KOPT-K1 (cell line): ENCODE data around the gene C14orf93.
"Not testable (repeated sequence)": the region's sequence is repeated elsewhere in the genome, so short reads cannot be mapped to it uniquely, and the experiment has no call there.

ENCODE experiments used
- H3K27ac ChIP-seq: fragments of 200-600 bp; sonication (generic); 2 replicates; pipeline ENCODE4 v1.5.1; 2016; ENCODE audit warnings: antibody characterized with exemption, mild to moderate bottlenecking, low read depth, low read length; ENCODE audit not compliant: poor library complexity, severe bottlenecking
- H3K36me3 ChIP-seq: fragments of 200-600 bp; sonication (generic); 2 replicates; pipeline ENCODE4 v1.5.1; 2017; ENCODE audit warnings: antibody characterized with exemption, mild to moderate bottlenecking, low read length, moderate library complexity; ENCODE audit not compliant: insufficient read depth
- H3K9me3 ChIP-seq: fragments of 200-600 bp; sonication (generic); 2 replicates; pipeline ENCODE4 v1.5.1; 2017; ENCODE audit warnings: antibody characterized with exemption, low read length, mild to moderate bottlenecking; ENCODE audit not compliant: insufficient read depth, poor library complexity, severe bottlenecking

Gene C14orf93

DNA sequence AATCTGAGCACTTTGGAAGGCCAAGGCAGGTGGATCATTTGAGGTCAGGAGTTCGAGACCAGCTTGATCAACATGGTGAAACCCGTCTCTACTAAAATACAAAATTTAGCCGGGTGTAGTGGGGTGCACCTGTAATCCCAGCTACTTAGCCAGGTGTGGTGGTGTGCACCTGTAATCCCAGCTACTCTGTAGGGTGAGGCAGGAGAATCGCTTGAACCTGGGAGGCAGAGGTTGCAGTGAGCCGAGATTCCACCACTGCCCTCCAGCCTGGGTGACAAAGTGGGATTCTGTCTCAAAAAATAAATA lies 3.8 kb upstream of the C14orf93 start:
- not testable (repeated sequence) for H3K9me3 ChIP-seq, H3K36me3 ChIP-seq, H3K27ac ChIP-seq

DNA sequence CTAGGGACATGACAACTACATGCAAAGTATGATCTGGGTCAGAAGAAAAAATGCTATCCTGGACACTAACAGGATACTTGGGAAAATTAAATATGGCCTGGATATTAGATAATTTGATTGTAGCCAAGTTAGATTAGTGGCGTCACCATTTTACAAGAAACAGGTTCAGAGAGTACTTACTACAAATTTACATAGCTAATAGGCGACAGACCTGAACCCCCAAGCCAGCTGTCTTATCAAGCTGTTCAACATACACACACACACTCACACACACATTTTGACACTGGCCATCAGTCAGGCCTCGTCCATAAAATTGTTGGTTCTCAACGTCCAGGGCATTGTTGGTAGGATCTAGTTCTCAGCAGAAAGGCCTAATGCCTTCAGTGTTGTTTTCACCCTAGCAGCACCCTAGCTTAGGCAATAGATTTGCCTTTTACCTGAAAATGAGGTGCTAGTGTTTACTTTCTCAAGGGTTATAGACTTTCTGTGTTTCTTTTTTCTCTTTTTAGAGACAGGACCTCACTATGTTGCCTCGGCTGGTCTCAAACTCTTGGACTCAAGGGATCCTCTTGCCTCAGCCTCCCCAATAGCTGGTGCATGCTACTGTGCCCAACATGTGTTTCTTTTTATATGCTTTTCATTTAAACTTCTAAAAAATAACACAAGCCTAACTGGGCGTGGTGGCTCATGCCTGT lies 3.3 kb upstream of the C14orf93 start:
- no peak overlapping the region for H3K27ac ChIP-seq
- H3K9me3 ChIP-seq = no peaks in the 10 kb centered on the region
- H3K36me3 ChIP-seq = no peaks in the 10 kb centered on the region

DNA sequence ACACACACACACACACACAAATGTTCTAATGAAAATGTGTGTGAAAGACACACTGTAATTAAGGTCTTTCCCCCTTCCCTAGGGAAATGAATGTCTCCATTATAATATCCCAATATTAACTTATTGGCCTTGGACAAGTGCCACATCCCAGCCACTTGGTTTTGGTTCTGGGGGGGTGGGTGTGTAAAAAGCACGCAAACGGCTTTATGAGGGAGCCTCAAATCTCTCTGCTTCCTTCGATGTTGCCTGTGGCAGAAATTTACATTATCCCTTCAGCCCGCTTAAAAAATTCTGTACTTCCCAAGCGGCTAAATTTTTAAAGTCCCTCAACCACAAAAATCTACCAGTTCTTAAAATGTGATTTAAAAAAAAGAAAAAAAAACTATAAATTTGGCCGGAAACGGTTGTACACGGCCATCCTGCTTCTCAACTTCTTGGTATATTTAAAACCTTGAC lies 432 bp downstream of the C14orf93 start:
- Histone ChIP-seq H3K27ac (peak overlapping the region; percentile 93), H3K36me3 (no peaks in the 10 kb centered on the region), H3K9me3 (no peaks in the 10 kb centered on the region)

DNA sequence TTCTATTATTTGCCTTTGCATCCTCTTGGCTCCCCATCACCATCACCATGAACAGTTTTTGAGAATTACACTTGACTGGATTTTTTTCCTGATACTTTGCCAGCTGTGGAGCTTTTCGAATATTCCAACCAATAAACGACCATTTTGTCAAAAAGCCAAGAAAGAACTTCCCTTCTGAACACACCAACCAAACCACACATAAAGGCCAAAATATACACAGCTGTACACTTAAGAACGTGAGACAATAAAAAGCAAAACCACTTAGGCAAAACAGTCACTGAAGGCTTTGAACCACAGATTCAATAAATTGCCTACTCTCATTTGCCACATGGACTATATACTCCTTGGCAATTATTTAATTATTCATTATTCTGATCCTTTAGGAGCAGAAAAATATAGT lies 1.1 kb downstream of the C14orf93 start:
- no peaks in the 10 kb centered on the region for H3K36me3 ChIP-seq
- peak overlapping the region; percentile 93 for H3K27ac ChIP-seq
- no peaks in the 10 kb centered on the region for H3K9me3 ChIP-seq

DNA sequence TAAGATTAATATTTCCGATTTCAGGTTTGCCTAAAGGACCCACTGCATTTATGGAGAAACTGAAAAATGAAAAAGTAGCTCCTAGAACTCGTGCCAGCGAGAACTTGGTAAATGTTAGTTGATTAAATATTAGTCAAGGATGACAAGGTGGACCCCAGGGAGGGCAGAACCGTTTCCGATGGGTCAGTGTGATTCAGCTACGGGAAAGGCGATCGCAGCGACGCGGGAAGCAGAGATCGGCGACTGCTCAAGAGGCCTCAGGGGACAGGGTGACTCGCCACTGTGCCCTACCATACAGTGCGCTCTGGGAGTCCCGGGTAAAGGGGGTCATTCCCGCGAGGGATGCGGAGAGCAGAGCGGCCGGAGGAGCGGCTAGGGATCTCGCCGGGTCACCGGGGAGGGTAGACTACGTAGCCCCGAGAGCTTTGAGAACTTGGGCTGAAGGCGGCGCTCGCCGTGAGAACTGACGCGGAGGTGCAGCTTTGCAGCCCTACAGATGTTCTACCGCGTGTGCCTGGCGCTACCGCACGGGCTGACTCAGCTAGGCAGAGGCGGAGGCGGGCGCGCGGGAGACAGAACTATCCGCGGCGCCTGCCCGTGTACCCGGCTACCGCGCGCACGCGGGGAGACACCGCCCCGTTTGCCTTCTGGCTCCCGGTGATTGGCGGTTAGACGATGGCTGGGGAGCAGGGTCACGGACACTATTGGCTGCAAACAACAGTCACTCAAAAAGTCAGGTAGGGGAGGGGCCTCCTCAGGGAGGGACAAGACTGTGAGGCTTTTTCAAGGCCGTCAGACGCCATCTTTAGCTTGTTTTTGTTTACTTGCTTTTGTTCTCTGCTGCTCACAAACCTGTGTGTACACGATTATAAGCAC lies 3.2 kb downstream of the C14orf93 start:
- H3K36me3 ChIP-seq = no peaks in the 10 kb centered on the region
- no peaks in the 10 kb centered on the region for H3K9me3 ChIP-seq
- peak overlapping the region; percentile 93 for H3K27ac ChIP-seq

DNA sequence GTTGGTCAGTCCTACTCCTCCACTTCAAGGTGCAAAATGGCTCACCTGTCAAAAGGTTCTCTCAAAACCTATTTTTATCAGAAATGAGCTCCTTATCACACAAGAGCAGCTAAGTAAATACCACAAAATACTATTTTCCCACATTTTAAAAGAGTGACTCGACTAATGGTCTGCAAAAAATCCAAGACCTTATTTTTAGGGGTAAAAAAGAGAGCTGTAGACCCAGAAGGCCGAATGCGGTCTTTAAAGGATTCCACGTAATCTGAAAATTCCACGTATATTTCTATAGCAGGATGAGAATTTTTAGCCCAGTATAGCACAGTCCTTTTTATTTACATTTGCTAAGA lies 3.8 kb downstream of the C14orf93 start:
- Histone ChIP-seq H3K27ac (peak overlapping the region; percentile 93), H3K9me3 (no peaks in the 10 kb centered on the region), H3K36me3 (no peaks in the 10 kb centered on the region)

DNA sequence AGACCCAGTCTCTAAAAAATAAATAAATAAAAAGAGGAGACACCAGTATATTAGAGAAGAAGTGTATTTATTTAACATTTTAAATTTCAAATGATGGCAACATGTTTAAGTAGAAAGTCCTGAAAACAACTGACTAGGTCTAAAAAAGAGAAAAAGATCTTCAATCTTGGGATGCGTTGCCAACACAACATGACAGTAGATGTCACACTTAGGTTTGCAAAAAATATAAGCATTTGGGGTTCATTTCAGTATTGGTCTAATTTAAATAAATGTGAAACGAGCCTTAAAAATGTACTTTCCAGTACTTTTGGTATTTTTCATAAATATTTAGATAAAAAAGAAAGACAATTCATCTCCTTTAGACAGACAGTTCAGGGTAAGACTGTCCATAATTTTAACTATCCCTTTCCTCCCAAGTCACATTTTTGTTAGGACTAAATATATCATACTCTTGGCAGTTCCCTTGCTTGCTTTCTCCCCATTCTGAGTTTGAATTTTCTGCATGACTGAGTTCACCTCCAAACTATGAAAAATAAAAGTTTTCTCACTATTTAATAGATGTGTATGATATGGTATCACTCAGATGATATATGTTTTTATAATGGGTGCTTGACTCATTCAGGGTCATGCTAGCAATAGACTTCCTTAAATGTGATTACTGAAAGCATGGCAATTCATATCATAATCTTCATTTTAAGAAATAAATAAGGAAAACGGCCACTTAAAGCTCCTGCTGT lies 4.3 kb downstream of the C14orf93 start:
- H3K27ac ChIP-seq = peak overlapping the region; percentile 93
- H3K9me3 ChIP-seq = no peaks in the 10 kb centered on the region
- no peaks in the 10 kb centered on the region for H3K36me3 ChIP-seq

DNA sequence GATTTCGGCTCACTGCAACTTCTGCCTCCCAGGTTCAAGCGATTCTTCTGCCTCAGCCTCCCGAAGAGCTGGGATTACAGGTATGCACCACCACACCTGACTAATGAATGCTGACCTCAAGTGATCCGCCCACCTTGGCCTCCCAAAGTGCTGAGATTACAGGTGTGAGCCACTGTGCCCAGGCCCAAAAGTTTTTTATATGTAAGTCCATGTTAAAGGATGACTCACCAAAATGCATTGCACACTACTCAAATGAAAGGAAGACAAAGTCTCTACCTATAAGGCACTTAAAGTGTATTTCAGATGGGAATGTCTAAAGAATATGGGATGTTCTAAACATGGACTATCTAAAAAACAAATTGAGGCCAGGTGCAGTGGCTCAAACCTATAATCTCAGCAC lies 5.7 kb downstream of the C14orf93 start:
- not testable (repeated sequence) for H3K27ac ChIP-seq, H3K9me3 ChIP-seq, H3K36me3 ChIP-seq

DNA sequence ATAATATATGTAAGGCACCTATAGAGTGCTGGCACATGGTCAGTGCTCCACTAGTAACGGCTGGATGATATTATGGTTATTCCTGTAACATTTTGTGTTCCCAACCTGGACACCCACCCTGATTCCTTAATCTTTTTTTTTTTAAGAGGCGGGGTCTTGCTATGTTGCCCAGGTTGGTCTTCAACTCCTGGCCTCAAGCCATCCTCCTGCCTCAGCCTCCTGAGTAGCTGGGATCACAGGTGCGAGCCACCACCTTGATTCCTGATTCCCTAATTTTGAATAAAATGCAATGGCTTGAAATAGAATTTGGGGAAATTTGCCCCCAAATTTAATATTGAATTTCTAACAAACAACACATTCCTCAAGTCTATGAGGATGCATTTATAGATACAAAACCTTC lies 7.4 kb downstream of the C14orf93 start:
- Histone ChIP-seq H3K27ac (no peak overlapping the region), H3K9me3 (no peaks in the 10 kb centered on the region), H3K36me3 (no peaks in the 10 kb centered on the region)

DNA sequence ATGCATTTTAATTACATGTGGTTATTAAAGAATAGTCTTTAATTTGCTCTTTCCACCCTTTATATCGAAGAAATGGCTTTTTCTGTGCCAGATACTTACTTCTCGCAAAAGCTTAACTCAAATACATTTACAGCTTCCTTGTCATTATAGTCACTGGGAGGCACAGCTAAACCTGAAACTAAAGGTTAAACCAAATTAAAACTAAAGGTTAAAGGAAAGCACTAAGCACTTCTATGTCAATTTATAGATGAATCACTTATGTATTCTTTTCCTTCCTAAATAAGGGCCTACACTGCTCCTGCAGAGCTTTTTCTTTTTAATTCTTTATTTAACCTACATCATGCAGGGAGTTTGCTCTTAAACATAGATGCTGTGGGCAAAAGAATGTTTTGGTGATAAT lies 9.1 kb downstream of the C14orf93 start:
- Histone ChIP-seq H3K9me3 (no peaks in the 10 kb centered on the region), H3K27ac (no peak overlapping the region), H3K36me3 (no peaks in the 10 kb centered on the region)

DNA sequence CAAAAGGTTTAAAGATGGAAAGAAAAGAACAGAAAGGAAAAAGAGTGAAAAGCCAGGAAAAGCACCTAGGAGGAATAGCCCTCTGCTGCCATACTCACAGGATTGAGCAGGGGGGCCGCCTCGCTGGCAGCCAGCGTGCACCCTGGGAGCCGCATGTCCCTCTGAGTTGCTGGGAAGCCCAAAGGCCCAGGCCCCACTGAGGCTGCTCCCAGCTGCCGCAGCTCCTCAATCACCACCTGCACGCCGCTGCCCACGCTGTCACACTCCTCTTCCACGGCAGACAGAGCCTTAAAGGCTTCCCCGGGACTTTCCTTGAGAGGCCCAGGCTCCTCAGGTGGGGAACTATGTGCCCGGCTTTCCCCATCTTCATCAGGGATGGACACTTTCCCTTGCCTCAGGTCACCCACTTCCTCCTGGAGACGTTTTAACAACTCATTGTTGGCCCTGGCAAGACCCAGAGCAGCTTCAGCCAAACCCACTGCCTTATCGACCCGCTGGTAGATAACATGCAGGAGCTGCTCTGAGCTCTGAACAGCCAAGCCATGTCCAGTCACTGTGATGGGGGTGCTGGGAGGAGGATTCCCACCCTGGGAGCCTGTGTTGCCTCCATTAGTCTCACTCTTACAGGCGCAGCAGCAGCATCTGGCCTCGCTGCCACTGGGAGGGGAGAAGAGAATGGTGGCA lies 11.5 kb downstream of the C14orf93 start:
- Histone ChIP-seq H3K9me3 (no peaks in the 10 kb centered on the region), H3K36me3 (no peaks in the 10 kb centered on the region), H3K27ac (no peak overlapping the region)

DNA sequence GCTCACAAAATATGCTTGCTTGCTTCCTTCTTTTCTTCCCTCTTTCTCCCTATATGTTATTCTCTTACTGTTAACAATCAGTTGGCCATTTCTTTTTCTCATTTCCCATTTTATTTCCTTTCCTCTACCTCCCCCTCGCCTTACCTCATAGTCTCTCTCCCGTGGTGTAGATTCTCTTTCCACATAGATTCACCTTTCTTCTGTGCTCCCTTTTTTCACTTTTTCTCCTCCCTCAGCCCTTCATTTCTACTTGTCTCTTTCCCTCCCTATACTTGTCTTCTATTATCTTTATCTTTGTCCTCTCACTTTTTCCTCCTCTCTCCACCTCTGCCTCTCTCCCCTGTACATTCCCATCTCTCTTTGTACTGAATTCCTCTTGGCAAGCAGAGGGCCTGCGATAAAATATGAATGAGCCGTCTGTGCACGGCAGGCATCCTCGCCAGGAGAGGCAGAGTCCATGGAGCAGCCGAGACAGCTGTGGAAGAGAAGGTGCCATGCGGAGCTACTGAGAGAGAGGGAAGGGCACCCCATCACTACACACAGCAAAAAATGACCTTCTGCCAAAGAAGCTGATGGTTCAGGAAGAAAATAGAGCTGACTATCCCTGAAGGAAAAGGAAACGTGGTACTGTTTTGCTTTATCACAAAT lies 12.1 kb downstream of the C14orf93 start:
- Histone ChIP-seq H3K27ac (no peak overlapping the region), H3K9me3 (no peaks in the 10 kb centered on the region), H3K36me3 (no peaks in the 10 kb centered on the region)

DNA sequence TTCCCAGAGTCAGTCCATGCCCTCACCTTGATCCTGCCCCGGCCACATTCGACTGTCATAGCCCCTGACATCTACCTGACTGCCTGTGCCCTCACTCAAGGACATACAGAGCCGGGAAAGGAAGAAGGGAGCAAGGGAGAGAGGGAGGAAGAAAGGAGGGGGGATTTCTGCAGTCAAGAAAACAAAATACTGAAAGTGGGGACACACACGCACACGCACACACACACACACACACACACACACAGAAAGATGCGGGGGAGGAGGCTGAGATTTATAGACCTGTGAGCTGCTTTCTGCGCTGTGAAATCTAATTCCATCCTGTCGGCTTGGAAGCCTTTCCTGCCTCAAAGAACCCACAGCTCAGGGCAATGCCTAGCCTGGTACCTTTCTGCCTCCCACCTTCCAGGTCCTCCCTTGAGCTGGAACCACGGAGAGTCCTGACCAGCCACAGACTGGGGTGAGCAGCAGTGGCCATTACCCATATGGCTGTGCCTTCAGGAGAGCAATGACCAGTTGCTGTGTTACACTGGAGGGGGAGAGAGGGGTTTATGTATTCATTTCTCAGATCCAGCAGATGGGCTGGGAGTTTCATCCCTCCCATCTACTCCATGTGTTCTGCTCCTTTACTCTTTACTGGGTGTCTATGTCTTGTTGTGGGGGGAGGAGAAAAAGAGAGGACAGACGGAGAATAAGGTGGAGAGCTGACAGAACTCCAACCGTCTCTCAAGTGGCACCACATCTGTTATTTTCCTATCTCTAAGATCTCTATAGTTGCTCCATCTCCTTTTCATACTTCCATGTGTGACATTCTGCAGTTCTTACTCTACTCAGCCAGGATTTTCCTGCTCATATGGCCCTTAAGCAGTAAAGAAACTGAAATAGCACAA lies 12.9 kb downstream of the C14orf93 start:
- Histone ChIP-seq H3K9me3 (no peaks in the 10 kb centered on the region), H3K27ac (no peak overlapping the region)

More for the DNA sequence above, 12.9 kb downstream of the C14orf93 start:
- H3K36me3 ChIP-seq = no peaks in the 10 kb centered on the region
